ENCODE data around the gene UMAD1. TPM values are rescaled to one million over a fixed set of nuclear protein-coding genes. Genes with fewer than 3 reads are reported as not detected.

UMAD1 gene
- total RNA-seq, 1 donor from 2014 or later: 13.9 TPM

DNA sequence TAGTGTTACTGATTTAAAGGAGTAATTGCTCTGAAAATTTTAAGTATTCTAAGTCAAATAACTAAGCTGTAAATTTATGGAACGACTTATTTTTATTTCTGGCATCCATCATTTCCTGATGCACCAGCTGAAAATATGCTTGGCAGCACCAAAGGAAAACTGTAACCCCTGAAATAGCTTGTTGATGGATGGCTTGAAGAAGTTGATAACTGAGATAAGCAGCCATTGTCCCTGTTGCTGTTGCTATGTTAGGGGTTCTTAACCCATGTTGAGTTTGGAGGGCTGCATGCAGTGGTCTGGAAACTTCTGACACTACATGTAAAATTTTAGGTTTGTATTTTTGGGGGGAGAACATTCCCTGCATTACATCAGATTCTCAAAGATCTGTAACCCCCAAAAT is 47.2 kb downstream of the UMAD1 start:
- CTCF ChIA-PET: interaction anchor here (1.0 to 1.9 kb wide), 3 partner anchors 10 to 502 kb away, joined by 3 to 8 read pairs (median 3); no protein-coding TSS in a partner anchor
- TF ChIP-seq, protein P1, sequence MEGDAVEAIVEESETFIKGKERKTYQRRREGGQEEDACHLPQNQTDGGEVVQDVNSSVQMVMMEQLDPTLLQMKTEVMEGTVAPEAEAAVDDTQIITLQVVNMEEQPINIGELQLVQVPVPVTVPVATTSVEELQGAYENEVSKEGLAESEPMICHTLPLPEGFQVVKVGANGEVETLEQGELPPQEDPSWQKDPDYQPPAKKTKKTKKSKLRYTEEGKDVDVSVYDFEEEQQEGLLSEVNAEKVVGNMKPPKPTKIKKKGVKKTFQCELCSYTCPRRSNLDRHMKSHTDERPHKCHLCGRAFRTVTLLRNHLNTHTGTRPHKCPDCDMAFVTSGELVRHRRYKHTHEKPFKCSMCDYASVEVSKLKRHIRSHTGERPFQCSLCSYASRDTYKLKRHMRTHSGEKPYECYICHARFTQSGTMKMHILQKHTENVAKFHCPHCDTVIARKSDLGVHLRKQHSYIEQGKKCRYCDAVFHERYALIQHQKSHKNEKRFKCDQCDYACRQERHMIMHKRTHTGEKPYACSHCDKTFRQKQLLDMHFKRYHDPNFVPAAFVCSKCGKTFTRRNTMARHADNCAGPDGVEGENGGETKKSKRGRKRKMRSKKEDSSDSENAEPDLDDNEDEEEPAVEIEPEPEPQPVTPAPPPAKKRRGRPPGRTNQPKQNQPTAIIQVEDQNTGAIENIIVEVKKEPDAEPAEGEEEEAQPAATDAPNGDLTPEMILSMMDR (IDR thresholded peaks at IDR 0.05): no peak
- Mint-ChIP-seq H3K27ac (no peak overlapping the region), H3K9me3 (no peaks in the 10 kb centered on the region), H3K27me3 (no peaks in the 10 kb centered on the region), H3K4me1 (peaks cover 26% of the 10 kb centered on the region), H3K4me3 (no peak overlapping the region), H3K36me3 (ENCODE audit: low read depth) (peaks cover 11% of the 10 kb centered on the region)
- POLR2A ChIA-PET: interaction anchor here (1.0 kb wide), 1 partner anchor 31 kb away, joined by 3 read pairs; no protein-coding TSS in a partner anchor
- no peak for ATAC-seq (ENCODE audit: low read depth)
- DNase-seq: no peak
- intact Hi-C loops (cut with micrococcal nuclease): no loop called here

DNA sequence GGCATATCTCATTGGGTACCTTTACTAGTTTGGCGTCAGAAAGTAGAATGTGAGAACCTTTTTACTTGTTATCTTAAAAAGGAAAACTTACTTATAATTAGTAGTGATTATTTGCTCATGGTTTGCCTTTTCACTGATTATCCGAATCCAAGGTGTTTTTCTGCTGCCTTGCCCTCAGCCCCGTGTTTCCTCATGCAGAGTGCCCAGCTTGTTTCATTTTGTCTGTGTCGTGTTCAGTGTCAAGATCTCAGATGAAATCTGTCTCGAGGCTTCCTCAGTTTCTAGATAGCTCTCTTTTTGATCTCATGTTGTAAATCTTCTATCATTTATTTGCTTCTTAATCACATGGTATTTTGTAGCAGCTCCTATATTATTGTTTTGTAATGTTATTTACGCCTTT is 47.8 kb downstream of the UMAD1 start:
- no peak for ATAC-seq (ENCODE audit: low read depth)
- ChIA-PET CTCF (interaction anchor here (1.0 to 1.9 kb wide), 3 partner anchors 10 to 502 kb away, joined by 3 to 8 read pairs (median 3); no protein-coding TSS in a partner anchor), POLR2A (interaction anchor here (1.0 kb wide), 1 partner anchor 31 kb away, joined by 3 read pairs; no protein-coding TSS in a partner anchor)
- peaks cover 11% of the 10 kb centered on the region for H3K36me3 Mint-ChIP-seq (ENCODE audit: low read depth)
- H3K27me3 Mint-ChIP-seq: no peaks in the 10 kb centered on the region
- peak overlapping the region; percentile 25 for H3K27ac Mint-ChIP-seq
- H3K9me3 Mint-ChIP-seq: no peaks in the 10 kb centered on the region
- TF ChIP-seq, protein P1 (IDR thresholded peaks at IDR 0.05): no peak
- no peak for DNase-seq
- peaks cover 21% of the 10 kb centered on the region for H3K4me1 Mint-ChIP-seq
- intact Hi-C loops (cut with micrococcal nuclease): no loop called here
- no peak overlapping the region for H3K4me3 Mint-ChIP-seq

DNA sequence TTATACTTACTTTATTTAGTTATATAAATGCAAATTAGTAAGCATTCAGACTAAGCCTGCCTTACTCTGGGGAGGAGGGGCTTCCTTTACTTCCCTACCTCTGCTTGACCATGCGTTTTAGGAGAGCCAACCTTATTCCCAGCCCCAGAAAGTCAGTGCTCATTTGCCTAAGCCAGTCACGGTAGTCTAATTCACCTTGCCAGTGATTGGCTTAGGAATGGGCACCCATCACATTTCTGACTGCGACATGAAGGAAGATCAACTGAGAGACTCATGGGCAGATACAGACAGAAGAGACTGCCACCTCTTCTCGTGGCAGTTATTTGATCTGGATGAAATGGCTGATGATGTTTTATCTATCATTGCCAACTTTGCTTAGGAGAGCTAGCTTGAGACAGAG is 48.4 kb downstream of the UMAD1 start:
- ChIA-PET CTCF (interaction anchor here (1.9 to 2.1 kb wide), 2 partner anchors 501 to 528 kb away, joined by 5 to 8 read pairs; no protein-coding TSS in a partner anchor), POLR2A (no interaction called here)
- TF ChIP-seq, protein P1 (IDR thresholded peaks at IDR 0.05): no peak
- no peak for DNase-seq
- Mint-ChIP-seq H3K27ac (no peak overlapping the region), H3K4me3 (no peak overlapping the region), H3K4me1 (peaks cover 21% of the 10 kb centered on the region), H3K27me3 (no peaks in the 10 kb centered on the region), H3K36me3 (ENCODE audit: low read depth) (peaks cover 11% of the 10 kb centered on the region), H3K9me3 (no peaks in the 10 kb centered on the region)
- no peak for ATAC-seq (ENCODE audit: low read depth)
- intact Hi-C loops (cut with micrococcal nuclease): no loop called here

DNA sequence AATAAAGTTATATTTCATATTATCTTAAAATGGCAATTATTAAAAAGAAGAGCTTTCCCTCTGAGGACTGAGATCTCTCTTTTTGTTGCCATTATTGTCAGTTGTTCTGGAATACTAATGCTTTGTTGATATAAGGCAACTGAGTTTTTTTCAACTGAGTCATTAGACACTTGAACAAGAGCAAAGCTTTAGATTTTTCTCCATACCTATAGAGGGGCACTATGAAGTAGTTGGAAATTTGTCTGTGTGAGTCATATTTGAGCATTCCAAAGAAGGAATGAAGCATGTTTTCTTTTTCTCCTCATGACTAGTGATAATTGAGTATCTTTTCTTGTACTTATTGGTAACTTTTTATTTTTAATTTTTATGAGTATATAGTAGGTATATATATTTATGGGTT is 53.3 kb downstream of the UMAD1 start:
- ChIA-PET CTCF (interaction anchor here (1.7 kb wide), 1 partner anchor 12 kb away, joined by 5 read pairs; no protein-coding TSS in a partner anchor), POLR2A (no interaction called here)
- no peak for DNase-seq
- no peak overlapping the region for H3K27ac Mint-ChIP-seq
- peaks cover 25% of the 10 kb centered on the region for H3K36me3 Mint-ChIP-seq (ENCODE audit: low read depth)
- H3K4me3 Mint-ChIP-seq: no peak overlapping the region
- ATAC-seq (ENCODE audit: low read depth): no peak
- H3K4me1 Mint-ChIP-seq: peaks cover 8% of the 10 kb centered on the region
- no peaks in the 10 kb centered on the region for H3K27me3 Mint-ChIP-seq
- intact Hi-C loops (cut with micrococcal nuclease): no loop called here
- TF ChIP-seq, protein P1 (IDR thresholded peaks at IDR 0.05): no peak
- H3K9me3 Mint-ChIP-seq: peaks cover 5% of the 10 kb centered on the region

DNA sequence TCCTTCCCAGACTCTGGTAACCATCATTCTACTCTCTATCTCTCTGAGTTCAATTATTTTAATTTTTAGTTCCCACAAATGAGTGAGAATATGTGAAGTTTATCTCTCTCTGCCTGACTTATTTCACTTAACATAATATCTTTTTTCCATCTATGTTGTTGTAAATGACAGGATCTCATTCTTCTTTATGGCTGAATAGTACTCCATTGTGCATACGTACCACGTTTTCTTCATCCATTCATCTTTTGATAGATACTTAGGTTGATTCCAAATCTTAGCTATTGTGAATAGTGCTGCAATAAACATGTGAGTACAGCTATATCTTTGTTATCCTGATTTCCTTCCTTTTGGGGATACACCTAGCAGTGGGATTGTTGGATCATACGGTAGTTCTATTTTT is 54.0 kb downstream of the UMAD1 start:
- no peak overlapping the region for H3K27ac Mint-ChIP-seq
- no peak for ATAC-seq (ENCODE audit: low read depth)
- POLR2A ChIA-PET: interaction anchor here (0.7 kb wide), 1 partner anchor 103 kb away, joined by 3 read pairs; no protein-coding TSS in a partner anchor
- peaks cover 22% of the 10 kb centered on the region for H3K36me3 Mint-ChIP-seq (ENCODE audit: low read depth)
- no peaks in the 10 kb centered on the region for H3K27me3 Mint-ChIP-seq
- CTCF ChIA-PET: interaction anchor here (1.7 kb wide), 1 partner anchor 13 kb away, joined by 5 read pairs; no protein-coding TSS in a partner anchor
- intact Hi-C loops (cut with micrococcal nuclease): no loop called here
- no peak for DNase-seq
- H3K4me3 Mint-ChIP-seq: no peak overlapping the region
- TF ChIP-seq, protein P1 (IDR thresholded peaks at IDR 0.05): no peak
- peaks cover 9% of the 10 kb centered on the region for H3K4me1 Mint-ChIP-seq
- peaks cover 5% of the 10 kb centered on the region for H3K9me3 Mint-ChIP-seq

Data from activated B cell treated with CpG ODN at 0.5 μM for 24 hours (primary cell).